ENCODE data around the gene MYZAP. TPM values are rescaled to one million over a fixed set of nuclear protein-coding genes. Genes with fewer than 3 reads are reported as not detected.

MYZAP gene
- total and polyA plus RNA-seq, 2 of the 8 experiments (the other 6 are each of a cell fraction or from before 2014, with no cell fraction given): 0.41 to 0.65 TPM

DNA sequence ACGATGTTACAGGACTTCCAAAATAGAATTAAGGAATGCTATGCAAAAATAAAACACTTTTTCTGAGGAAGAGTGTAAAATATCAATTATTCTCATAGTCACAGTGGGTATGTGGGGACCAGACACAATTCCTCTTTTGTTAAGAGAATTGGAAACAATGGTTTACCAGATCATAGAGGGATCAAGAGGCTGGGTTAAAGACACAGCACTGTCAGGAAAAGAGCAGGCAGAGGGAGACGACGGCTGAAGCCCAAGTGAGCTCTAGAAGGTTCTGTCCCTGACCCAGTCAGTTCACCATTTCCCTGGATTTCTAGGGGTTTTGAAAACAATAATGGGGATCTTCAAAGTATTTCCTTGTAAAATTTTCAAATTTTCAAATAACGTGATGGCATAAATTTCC, 60.8 kb downstream of the MYZAP start:
- Histone ChIP-seq H3K36me3 (ENCODE audit: control insufficient read depth in 2 of 4, insufficient read depth in 4 of 4, low read length in 3 of 4) (no peaks in the 10 kb centered on the region), H3K23me2 (ENCODE audit: low read depth, low read length) (no peaks in the 10 kb centered on the region; the same call in 1 of the 2 replicates), H3K4me2 (ENCODE audit: insufficient read depth in 1 of 2, low read depth in 2 of 2, low read length in 2 of 2) (no peak overlapping the region), H4K91ac (replicated peaks; ENCODE audit: insufficient read length, low read length) (no peak overlapping the region), H3K18ac (ENCODE audit: extremely low read depth, low read length) (no peak overlapping the region), H4K20me1 (replicated peaks in 1 of 2; ENCODE audit: control insufficient read depth in 1 of 2, insufficient read depth in 2 of 2, low read length in 2 of 2) (no peaks in the 10 kb centered on the region), H3K79me1 (ENCODE audit: low read depth, low read length) (no peaks in the 10 kb centered on the region), H3K27ac (ENCODE audit: low read depth, low read length) (no peak overlapping the region), H3K79me2 (ENCODE audit: control insufficient read depth in 1 of 2, insufficient read depth in 2 of 2, low read length in 2 of 2) (no peaks in the 10 kb centered on the region), H3K4me3 (ENCODE audit: extremely low read depth in 1 of 4, insufficient read depth in 2 of 4, low read depth in 3 of 4, low read length in 4 of 4) (no peak overlapping the region), H2AK5ac (ENCODE audit: low read depth, low read length) (no peak overlapping the region), H4K8ac (ENCODE audit: extremely low read depth, insufficient read depth, low read length) (no peak overlapping the region), H3K4ac (replicated peaks; ENCODE audit: insufficient read length, low read depth, low read length) (no peak overlapping the region), H2BK120ac (replicated peaks; ENCODE audit: low read depth, low read length) (no peak overlapping the region), H3K9ac (replicated peaks in 1 of 4; ENCODE audit: extremely low read depth in 1 of 4, low read depth in 3 of 4, low read length in 3 of 4) (no peak overlapping the region), H3K4me1 (replicated peaks in 1 of 4; ENCODE audit: control insufficient read depth in 3 of 4, insufficient read depth in 4 of 4, low read length in 3 of 4) (no peaks in the 10 kb centered on the region), H2BK5ac (ENCODE audit: low read depth, low read length) (no peak overlapping the region), H2BK12ac (ENCODE audit: low read depth, low read length) (no peak overlapping the region), H3K56ac (replicated peaks; ENCODE audit: insufficient read length, low read depth, low read length) (no peak overlapping the region), H3K23ac (ENCODE audit: insufficient read length) (no peak overlapping the region), H3K14ac (ENCODE audit: insufficient read length) (no peak overlapping the region), H2BK20ac (ENCODE audit: low read length) (no peak overlapping the region), H3K9me3 (ENCODE audit: insufficient read depth in 2 of 2, low read depth in 1 of 2, low read length in 1 of 2) (no peaks in the 10 kb centered on the region), H3K27me3 (replicated peaks in 1 of 4; ENCODE audit: control insufficient read depth in 3 of 4, extremely low read depth in 1 of 4, insufficient read depth in 3 of 4, low read length in 3 of 4) (no peaks in the 10 kb centered on the region), H2AFZ (ENCODE audit: low read length) (no peak overlapping the region), H4K5ac (ENCODE audit: insufficient read length, low read depth, low read length) (no peak overlapping the region), H2BK15ac (ENCODE audit: low read length) (no peak overlapping the region)
- ChIA-PET CTCF (ENCODE audit: partially characterized antibody) (interaction anchor here (0.6 to 1.4 kb wide), 4 partner anchors 10 to 312 kb away, joined by 3 to 8 read pairs (median 4); no protein-coding TSS in a partner anchor), POLR2A (ENCODE audit: partially characterized antibody) (no interaction called here)
- 87% methylated on average over 4 of the region's 4 CpGs; no CpG with 5 or more reads in 1 of the 2 experiments for WGBS, 2 experiments (ENCODE audit: extremely low coverage in 1 of 2, insufficient coverage in 1 of 2, insufficient read length in 1 of 2, insufficient replicate concordance in 2 of 2, low coverage in 1 of 2, low lambda C conversion rate in 2 of 2, missing lambda C conversion rate in 1 of 2)
- DNase-seq (ENCODE audit: low read depth in 1 of 2, low spot score in 2 of 2) (no peak), FAIRE-seq (no peak)
- TF ChIP-seq RNF2 (IDR thresholded peaks at IDR 0.05; ENCODE audit: borderline replicate concordance, low read depth, low read length, missing control alignments, poor library complexity, severe bottlenecking): no peak
- TF ChIP-seq HDAC6 (IDR thresholded peaks at IDR 0.05; ENCODE audit: low read depth, low read length): no peak
- TF ChIP-seq CHD1 (IDR thresholded peaks at IDR 0.05; ENCODE audit: low read depth, low read length): no peak
- TF ChIP-seq, protein P1, sequence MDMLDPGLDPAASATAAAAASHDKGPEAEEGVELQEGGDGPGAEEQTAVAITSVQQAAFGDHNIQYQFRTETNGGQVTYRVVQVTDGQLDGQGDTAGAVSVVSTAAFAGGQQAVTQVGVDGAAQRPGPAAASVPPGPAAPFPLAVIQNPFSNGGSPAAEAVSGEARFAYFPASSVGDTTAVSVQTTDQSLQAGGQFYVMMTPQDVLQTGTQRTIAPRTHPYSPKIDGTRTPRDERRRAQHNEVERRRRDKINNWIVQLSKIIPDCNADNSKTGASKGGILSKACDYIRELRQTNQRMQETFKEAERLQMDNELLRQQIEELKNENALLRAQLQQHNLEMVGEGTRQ (IDR thresholded peaks at IDR 0.05; ENCODE audit: low read length): no peak
- TF ChIP-seq, protein P2, sequence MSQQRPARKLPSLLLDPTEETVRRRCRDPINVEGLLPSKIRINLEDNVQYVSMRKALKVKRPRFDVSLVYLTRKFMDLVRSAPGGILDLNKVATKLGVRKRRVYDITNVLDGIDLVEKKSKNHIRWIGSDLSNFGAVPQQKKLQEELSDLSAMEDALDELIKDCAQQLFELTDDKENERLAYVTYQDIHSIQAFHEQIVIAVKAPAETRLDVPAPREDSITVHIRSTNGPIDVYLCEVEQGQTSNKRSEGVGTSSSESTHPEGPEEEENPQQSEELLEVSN (IDR thresholded peaks at IDR 0.05): no peak
- TF ChIP-seq HDAC2 (IDR thresholded peaks at IDR 0.05; ENCODE audit: borderline replicate concordance in 1 of 2, low read depth in 2 of 2, low read length in 2 of 2): no peak
- TF ChIP-seq, protein P3, sequence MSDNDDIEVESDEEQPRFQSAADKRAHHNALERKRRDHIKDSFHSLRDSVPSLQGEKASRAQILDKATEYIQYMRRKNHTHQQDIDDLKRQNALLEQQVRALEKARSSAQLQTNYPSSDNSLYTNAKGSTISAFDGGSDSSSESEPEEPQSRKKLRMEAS (IDR thresholded peaks at IDR 0.05): no peak
- no peak for TF ChIP-seq EGR1 (IDR thresholded peaks at IDR 0.05; ENCODE audit: borderline replicate concordance, low read depth, low read length)
- no peak for TF ChIP-seq CEBPB (IDR thresholded peaks at IDR 0.05; ENCODE audit: low read depth, low read length)
- no peak for TF ChIP-seq YY1 (IDR thresholded peaks at IDR 0.05; ENCODE audit: low read depth, low read length)
- TF ChIP-seq POU5F1 (IDR thresholded peaks at IDR 0.05; ENCODE audit: low read depth, low read length): no peak

All from H1 (cell line).